GM19438 (cell line): ENCODE results near the gene TPM3.
A peak's percentile ranks its signal among the peaks of the same experiment; 100 is the strongest.
"Not testable (repeated sequence)": the region's sequence is repeated elsewhere in the genome, so short reads cannot be mapped to it uniquely, and the experiment has no call there.

Experiments
- ATAC-seq: cut with Tn5 transposase; IDR thresholded peaks from one replicate; pipeline ENCODE4 v1.9.1; 2021; ENCODE audit warnings: low read depth; ENCODE audit not compliant: unreplicated experiment

The TPM3 gene

GRCh38 chr1:154191990-154192461, at the start of gene TPM3:
Gene TPM3, minus strand, starts transcription at chr1:154192100. Its CDS starts 82 bp downstream, at chr1:154192018.
- no peak for ATAC-seq

GRCh38 chr1:154240294-154240833, 48.5 kb upstream of the TPM3 start:
- no peak for ATAC-seq

GRCh38 chr1:154239491-154239890, 47.6 kb upstream of the TPM3 start:
- ATAC-seq, result no peak

GRCh38 chr1:154237880-154238506, 46.1 kb upstream of the TPM3 start:
- ATAC-seq, result no peak

DNA sequence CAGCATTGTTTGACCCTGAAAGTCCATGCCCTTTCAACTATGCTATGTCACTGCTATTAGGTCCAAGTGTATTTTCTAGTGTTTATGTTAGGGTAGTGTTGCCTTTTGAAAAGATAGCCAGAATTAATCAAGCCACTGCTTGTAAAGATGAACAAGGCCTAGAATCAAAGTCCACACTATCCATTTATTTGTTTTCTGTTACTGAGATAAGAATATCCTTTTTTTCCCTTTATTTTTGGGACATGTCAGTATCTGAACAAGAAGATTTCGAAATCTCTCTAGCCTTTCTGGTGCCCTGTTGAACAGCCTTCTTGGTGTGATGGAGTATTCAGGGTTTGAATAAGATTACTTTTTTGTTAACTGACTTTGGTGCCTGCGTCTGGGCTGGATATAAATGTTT, 45.5 kb upstream of the TPM3 start:
- ATAC-seq, result no peak

DNA sequence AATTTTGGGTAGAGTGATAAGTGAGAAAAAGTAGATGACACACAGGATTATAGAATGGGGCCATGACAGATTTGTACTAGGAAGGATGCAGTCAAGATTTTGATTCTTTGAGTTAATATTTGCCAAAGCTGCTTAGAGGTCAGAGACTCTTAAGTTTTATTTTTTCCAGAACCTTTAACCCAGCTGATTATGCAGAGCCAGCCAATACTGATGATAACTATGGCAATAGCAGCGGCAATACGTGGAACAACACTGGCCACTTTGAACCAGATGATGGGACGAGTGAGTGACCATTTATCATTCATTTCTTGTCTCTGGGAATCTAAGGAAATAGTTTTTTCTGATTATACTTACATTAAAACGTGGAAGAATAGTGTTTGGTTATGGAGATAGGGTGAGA, 45.0 kb upstream of the TPM3 start:
- ATAC-seq, result no peak

- ATAC-seq, result not testable (repeated sequence)
These were observed 41.2 kb upstream of the TPM3 start for GRCh38 chr1:154233127-154233526.

DNA sequence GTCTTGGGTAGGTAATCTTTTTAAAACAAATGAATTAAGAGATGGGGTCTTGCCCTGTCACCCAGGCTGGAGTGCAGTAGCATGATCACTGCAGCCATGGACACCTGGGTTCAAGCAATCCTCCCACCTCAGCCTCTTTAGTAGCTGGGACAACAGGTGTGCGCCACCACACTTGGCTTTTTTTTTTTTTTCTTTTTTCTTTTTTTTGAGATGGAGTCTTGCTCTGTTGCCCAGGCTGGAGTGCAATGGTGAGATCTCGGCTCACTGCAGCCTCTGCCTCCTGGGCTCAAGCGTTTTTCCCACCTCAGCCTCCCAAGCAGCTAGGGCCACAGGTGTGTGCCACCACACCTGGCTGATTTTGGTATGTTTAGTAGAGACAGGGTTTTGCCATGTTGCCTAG, 39.2 kb upstream of the TPM3 start:
- ATAC-seq, result not testable (repeated sequence)

DNA sequence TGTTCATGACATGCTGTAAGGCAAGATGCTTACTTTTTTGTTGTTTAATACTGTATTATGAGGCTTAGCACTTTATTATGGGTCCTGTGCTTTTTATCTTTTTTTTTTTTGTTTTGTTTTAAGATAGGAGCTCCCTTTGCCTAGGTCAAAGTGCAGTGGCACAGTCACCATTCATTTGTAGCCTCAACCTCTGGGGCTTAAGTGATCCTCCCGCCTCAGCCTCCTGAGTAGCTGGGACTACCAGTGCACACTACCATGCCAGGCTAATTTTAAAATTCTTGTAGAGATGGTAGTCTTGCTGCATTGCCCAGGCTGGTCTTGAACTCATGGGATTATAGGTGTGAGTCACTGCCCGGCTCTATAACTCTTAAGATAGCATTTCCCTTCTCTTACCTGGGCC, 33.5 kb upstream of the TPM3 start:
- ATAC-seq, result no peak

DNA sequence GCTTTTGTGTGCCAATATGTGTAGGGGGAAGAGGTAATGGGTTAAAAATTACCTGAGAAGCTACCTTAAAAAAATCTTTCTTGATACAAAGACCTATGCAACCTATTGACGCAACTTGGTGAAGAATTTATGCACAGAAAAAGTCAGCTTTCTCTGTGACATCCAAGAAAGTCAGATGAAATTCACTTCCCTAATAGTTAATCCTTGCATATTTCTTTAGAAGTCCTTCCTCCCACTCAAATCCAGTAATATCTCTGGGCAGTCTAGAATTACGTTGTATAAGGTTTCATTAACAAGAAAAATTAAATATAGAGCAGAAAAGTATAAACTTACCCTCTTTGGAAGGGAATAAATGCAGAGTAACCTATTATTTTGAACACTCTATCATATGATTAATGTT, 31.7 kb upstream of the TPM3 start:
- no peak for ATAC-seq

GRCh38 chr1:154222918-154223317, 31.0 kb upstream of the TPM3 start:
- ATAC-seq, result no peak

- ATAC-seq, result no peak
These were observed 30.6 kb upstream of the TPM3 start for GRCh38 chr1:154222518-154222917.

DNA sequence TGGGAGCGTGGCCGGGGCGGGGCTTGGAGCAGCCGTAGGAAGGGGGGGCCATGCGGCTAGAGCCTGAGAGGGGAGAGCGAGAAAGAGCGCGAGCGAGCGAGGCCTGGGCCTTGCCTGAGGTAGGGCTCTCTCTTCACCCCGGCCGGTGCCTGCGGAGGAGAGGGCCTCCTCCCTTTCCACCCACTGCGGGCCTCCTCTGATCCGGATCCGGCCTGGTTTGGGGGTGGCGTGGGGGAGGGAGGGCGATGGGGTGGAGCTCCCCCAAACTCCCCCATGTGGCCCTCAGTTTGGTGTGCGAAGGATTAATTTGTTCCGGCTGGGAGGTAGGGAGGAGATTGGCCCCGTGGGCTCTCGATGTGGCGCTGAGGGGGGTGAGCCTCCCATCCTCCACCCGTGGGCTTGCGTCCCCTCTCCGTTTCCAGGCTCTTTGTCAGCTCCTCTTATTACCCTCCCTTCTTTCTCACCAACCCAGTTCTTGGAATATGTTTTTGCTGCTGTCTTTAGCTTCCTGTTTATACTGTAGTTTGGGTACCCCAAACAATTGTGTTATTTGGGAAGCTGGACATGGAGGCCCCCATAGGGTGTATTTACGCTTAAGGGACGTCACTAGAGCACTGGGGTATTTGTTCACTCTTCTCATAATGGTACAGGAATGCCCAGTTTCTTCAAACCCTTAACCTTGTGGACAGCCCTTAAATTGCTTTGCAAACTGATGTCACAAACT, 29.5 kb upstream of the TPM3 start:
- peak; percentile 10 for ATAC-seq

DNA sequence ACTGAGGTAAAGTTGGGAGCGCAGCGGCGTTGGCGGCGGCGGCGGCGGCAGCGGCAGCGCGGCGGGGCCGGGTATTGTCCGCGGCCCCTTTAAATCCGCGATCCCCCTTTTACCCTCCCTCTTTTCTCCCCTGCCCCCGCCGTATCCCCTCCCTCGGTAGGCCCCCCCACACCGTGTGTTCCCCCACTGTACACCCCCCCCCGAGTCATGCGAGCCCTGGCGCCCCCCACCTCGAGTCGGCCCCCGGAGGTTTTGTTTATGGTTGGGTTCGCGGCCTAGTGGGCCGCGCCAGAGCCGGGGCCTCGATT, 29.0 kb upstream of the TPM3 start:
- no peak for ATAC-seq

- peak; percentile 77 for ATAC-seq
These were observed 28.4 kb upstream of the TPM3 start, which contains the start of gene UBAP2L for GRCh38 chr1:154220071-154220969. Gene UBAP2L, plus strand, starts transcription at chr1:154220955. Its CDS starts 4,169 bp downstream, at chr1:154225124.

DNA sequence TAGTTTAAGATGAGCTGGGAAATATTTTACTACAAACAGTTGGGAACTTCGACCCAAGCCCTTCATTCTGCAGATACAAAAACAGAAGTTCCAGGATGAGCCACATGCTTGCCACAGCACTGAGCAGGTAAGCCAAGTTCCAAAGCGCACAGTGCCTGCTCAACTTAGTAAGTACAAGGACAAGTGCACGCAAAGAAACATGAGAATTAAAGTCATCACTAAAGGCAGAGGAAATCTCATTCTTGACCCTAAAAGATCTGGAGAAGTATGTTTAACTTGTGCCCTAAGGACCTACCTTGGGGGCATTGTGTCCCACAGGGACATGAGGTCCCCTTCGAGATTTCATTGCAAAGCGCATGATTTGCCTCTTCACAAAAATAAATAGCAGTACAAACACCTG, 27.6 kb upstream of the TPM3 start:
- no peak for ATAC-seq

GRCh38 chr1:154218545-154218944, 26.6 kb upstream of the TPM3 start:
- no peak for ATAC-seq

GRCh38 chr1:154213274-154213673, 21.4 kb upstream of the TPM3 start:
- ATAC-seq, result no peak

DNA sequence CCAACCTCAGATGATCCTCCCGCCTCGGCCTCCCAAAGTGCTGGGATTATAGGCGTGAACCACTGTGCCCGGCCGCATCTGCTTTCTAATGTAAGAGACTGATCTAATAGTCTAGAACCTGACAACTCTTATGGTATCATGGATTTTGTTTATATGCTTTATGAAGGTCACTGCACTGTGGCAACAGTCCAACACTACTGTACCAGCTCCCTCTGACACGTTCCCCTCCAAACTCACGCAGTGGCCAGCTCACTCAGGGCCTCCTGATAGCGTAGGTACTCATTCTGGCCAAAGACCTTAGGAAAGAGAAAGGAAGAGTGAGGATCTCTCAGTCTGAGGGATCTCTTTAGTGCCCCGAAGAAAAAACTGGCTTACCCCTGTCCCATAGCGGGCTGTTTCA, 20.2 kb upstream of the TPM3 start:
- no peak for ATAC-seq

- ATAC-seq, result no peak
These were observed 16.9 kb upstream of the TPM3 start for GRCh38 chr1:154208677-154209388.
